Keratinocyte (primary cell): ENCODE results near the gene SLC22A31. TPM values are rescaled to one million over a fixed set of nuclear protein-coding genes. Genes with fewer than 3 reads are reported as not detected.

Experiments
- DNase-seq: peaks from one replicate; pipeline ENCODE4 v3.0.0-alpha.2; 2011; ENCODE audit warnings: low read depth, missing footprints, low spot score
- FAIRE-seq: peaks from 2 replicates; lab custom pipeline; 2011; peaks lifted over from hg19 to GRCh38; lab: Jason Lieb, UNC
- H2AFZ ChIP-seq: 2 replicates; pipeline ENCODE4 v1.6.0; 2012; ENCODE audit warnings: low read length, control low read depth, inconsistent platforms; ENCODE audit not compliant: control insufficient read depth
- H3K27ac ChIP-seq: 2 replicates; pipeline ENCODE4 v1.5.1; 2011; ENCODE audit warnings: low read length; ENCODE audit not compliant: control insufficient read depth, insufficient read depth
- H3K27me3 ChIP-seq: 3 replicates; pipeline ENCODE4 v1.6.0; 2011; ENCODE audit warnings: low read length; ENCODE audit not compliant: control insufficient read depth, insufficient read depth; ENCODE audit errors: extremely low read depth
- H3K36me3 ChIP-seq, 2 experiments: 2 replicates in 1 of 2; 3 replicates in 1 of 2; pipeline ENCODE4 v1.5.1; 2011; ENCODE audit warnings: low read length in 2 of 2, mild to moderate bottlenecking in 1 of 2; ENCODE audit not compliant: control insufficient read depth in 2 of 2, insufficient read depth in 2 of 2; ENCODE audit errors: extremely low read depth in 1 of 2
- H3K4me1 ChIP-seq: 3 replicates; pipeline ENCODE4 v1.5.1; 2011; ENCODE audit warnings: low read length; ENCODE audit not compliant: control insufficient read depth, insufficient read depth; ENCODE audit errors: extremely low read depth
- H3K4me2 ChIP-seq: 3 replicates; pipeline ENCODE4 v1.6.0; 2011; ENCODE audit warnings: low read depth, low read length; ENCODE audit not compliant: control insufficient read depth, insufficient read depth; ENCODE audit errors: extremely low read depth
- H3K4me3 ChIP-seq, 3 experiments: fragments of 200-600 bp in 1 of 3; sonication (generic) in 1 of 3; 2 replicates in 2 of 3; 3 replicates in 1 of 3; pipeline ENCODE4 v1.5.1; 2011 to 2016; ENCODE audit warnings: low read length in 3 of 3, mild to moderate bottlenecking in 3 of 3, control low read depth in 2 of 3, inconsistent platforms in 1 of 3, low read depth in 1 of 3, mixed read lengths in 1 of 3, mixed run types in 1 of 3, moderate library complexity in 1 of 3; ENCODE audit not compliant: control insufficient read depth in 2 of 3, insufficient read depth in 2 of 3; ENCODE audit errors: extremely low read depth in 1 of 3
- H3K79me2 ChIP-seq: 2 replicates; pipeline ENCODE4 v1.6.0; 2012; ENCODE audit warnings: low read length; ENCODE audit not compliant: control insufficient read depth, insufficient read depth
- H3K9ac ChIP-seq: 3 replicates; pipeline ENCODE4 v1.6.0; 2011; ENCODE audit warnings: low read length; ENCODE audit not compliant: control insufficient read depth, insufficient read depth; ENCODE audit errors: extremely low read depth
- H3K9me1 ChIP-seq: 3 replicates; pipeline ENCODE4 v1.6.0; 2011; ENCODE audit warnings: low read length; ENCODE audit not compliant: control insufficient read depth, insufficient read depth; ENCODE audit errors: extremely low read depth
- H3K9me3 ChIP-seq: 2 replicates; pipeline ENCODE4 v1.5.1; 2012; ENCODE audit warnings: low read depth, low read length; ENCODE audit not compliant: control insufficient read depth
- H4K20me1 ChIP-seq: 3 replicates; pipeline ENCODE4 v1.6.0; 2011; ENCODE audit warnings: low read length; ENCODE audit not compliant: control insufficient read depth, insufficient read depth; ENCODE audit errors: extremely low read depth
- EZH2 ChIP-seq: IDR thresholded peaks from one replicate; pipeline ENCODE4 v1.6.1; 2012; ENCODE audit warnings: inconsistent platforms, mild to moderate bottlenecking, low read length, moderate library complexity
- dilution Hi-C: fragments of 300-500 bp; cut with MboI; formaldehyde crosslinking; loops from one replicate; pipeline ENCODE4 v1.7.0; 2020; ENCODE audit warnings: low sequenced_read_pairs; ENCODE audit not compliant: extremely low pct_ligation_motif_present
- polyA plus RNA-seq, 5 experiments: library from polyadenylated mRNA; depleted of rRNA in 3 of 5; stranded (reverse) in 3 of 5; stranded (forward) in 1 of 5; unstranded in 1 of 5; fragments of >200 nt; gene quantifications; 1 replicate in 1 of 5; 2 replicates in 3 of 5; 3 replicates in 1 of 5; pipeline versions ENCODE4 v1.2.1 to v1.2.3, GENCODE V29; 2011 to 2012; ENCODE audit warnings: missing spikeins in 2 of 5, low read depth in 1 of 5, low replicate concordance in 1 of 5
- TF ChIP-seq, protein P1 (sequence below), 3 experiments: IDR thresholded peaks in 1 of 3; conservative IDR thresholded peaks in 1 of 3; optimal IDR thresholded peaks in 1 of 3; 2 replicates in 2 of 3; 3 replicates in 1 of 3; pipeline versions ENCODE3 to v1.5.1; 2011; ENCODE audit warnings: low read length in 3 of 3, mild to moderate bottlenecking in 3 of 3, moderate library complexity in 2 of 3, control low read depth in 1 of 3, inconsistent platforms in 1 of 3; ENCODE audit not compliant: insufficient read depth in 2 of 3; ENCODE audit errors: extremely low read depth in 1 of 3

The SLC22A31 gene
- polyA plus RNA-seq, 1 donor (not counting 4 experiments of a cell fraction or from before 2014, with no cell fraction given), result not detected

DNA sequence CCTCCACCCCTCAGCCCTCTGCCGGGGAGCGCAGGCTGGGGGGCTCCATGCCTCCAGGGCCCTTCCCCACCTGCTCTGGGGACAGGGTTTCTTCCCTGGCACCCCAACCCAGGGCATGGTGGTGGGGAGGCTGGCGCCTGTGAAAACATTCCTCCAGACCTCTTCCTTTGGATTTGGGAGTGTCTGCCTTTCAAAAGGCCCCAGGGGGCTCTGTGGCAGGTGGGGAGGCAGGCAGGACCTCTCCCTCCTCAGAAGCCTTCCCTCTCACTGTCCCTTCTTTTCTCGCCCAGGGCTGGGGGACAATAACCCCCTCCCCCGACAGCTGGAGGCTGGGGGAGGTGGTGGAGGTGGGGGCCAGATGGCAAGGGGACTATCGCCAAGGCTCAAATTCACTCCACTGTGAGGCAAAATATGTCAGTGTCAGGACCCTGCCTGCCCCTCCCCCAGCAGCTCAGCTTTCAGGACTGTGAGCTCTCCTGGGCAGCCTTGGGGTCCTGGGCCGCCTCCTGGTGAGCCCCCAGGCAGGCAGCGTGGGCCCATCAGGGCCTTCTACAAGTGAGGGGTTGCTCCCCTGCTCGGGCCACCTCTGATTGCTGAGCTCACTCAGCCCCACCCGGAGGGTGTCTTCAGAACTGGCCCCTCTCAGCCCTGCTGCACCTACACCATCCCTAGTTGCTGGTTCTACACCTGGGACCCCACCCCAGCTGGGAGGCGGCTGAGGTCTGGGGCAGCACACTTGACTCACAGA lies 27.0 kb downstream of the SLC22A31 start:
- DNase-seq (no peak), FAIRE-seq (no peak)
- Histone ChIP-seq H3K4me2 (no peak overlapping the region), H4K20me1 (peaks cover 2% of the 10 kb centered on the region), H2AFZ (no peak overlapping the region), H3K9me3 (no peaks in the 10 kb centered on the region), H3K36me3 (no peaks in the 10 kb centered on the region), H3K4me1 (peaks cover 3% of the 10 kb centered on the region), H3K9me1 (no peaks in the 10 kb centered on the region), H3K4me3 (no peak overlapping the region), H3K79me2 (no peaks in the 10 kb centered on the region), H3K27me3 (peaks cover 62% of the 10 kb centered on the region), H3K9ac (no peak overlapping the region), H3K27ac (no peak overlapping the region)
- TF ChIP-seq, protein P1, sequence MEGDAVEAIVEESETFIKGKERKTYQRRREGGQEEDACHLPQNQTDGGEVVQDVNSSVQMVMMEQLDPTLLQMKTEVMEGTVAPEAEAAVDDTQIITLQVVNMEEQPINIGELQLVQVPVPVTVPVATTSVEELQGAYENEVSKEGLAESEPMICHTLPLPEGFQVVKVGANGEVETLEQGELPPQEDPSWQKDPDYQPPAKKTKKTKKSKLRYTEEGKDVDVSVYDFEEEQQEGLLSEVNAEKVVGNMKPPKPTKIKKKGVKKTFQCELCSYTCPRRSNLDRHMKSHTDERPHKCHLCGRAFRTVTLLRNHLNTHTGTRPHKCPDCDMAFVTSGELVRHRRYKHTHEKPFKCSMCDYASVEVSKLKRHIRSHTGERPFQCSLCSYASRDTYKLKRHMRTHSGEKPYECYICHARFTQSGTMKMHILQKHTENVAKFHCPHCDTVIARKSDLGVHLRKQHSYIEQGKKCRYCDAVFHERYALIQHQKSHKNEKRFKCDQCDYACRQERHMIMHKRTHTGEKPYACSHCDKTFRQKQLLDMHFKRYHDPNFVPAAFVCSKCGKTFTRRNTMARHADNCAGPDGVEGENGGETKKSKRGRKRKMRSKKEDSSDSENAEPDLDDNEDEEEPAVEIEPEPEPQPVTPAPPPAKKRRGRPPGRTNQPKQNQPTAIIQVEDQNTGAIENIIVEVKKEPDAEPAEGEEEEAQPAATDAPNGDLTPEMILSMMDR (optimal IDR thresholded peaks at IDR 0.05 in 1 of 3, IDR thresholded peaks at IDR 0.05 in 1 of 3, conservative IDR thresholded peaks at IDR 0.05 in 1 of 3; ENCODE audit: extremely low read depth in 1 of 3, insufficient read depth in 2 of 3, low read length in 3 of 3), result no peak
- TF ChIP-seq EZH2, result no peak
- dilution Hi-C loops, result no loop called here

DNA sequence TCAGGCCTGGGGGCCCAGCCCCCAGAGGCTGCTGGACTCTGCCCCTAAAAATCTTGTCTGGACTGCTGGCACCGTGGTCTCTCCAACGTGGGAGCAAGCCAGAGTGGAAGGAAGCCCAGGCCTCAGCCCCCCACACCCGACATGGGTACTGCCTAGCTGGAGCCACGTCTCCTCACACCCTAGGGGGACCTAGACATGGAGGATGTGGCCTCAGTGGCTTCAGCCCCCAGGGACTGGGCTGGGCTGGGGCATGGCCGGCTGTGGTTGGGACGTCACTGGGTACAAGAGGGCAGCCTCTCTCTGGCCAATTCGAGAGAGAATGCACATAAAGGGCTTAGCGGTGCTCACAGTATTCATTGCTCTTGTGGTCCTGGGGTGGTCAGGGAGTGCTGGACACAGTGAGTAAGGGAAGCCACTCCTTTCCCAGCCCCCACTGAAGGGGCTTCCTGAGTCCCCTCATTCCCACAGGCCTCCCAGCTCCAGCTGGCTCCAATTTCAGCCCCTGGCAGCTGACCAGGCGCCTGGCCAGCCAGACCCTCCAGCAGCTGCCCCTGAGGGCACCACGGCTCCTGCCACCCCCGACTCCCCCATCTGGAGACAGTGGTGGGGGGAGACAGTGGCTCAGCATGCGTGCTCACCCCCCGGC lies 27.7 kb downstream of the SLC22A31 start:
- Histone ChIP-seq H3K4me2 (no peak overlapping the region), H4K20me1 (peaks cover 2% of the 10 kb centered on the region), H3K27me3 (peaks cover 62% of the 10 kb centered on the region), H3K9ac (no peak overlapping the region), H2AFZ (no peak overlapping the region), H3K36me3 (no peaks in the 10 kb centered on the region), H3K9me1 (no peaks in the 10 kb centered on the region), H3K27ac (no peak overlapping the region), H3K4me3 (no peak overlapping the region), H3K79me2 (no peaks in the 10 kb centered on the region), H3K9me3 (no peaks in the 10 kb centered on the region), H3K4me1 (peaks cover 3% of the 10 kb centered on the region)
- TF ChIP-seq, protein P1 (optimal IDR thresholded peaks at IDR 0.05 in 1 of 3, IDR thresholded peaks at IDR 0.05 in 1 of 3, conservative IDR thresholded peaks at IDR 0.05 in 1 of 3; ENCODE audit: extremely low read depth in 1 of 3, insufficient read depth in 2 of 3, low read length in 3 of 3), result no peak
- TF ChIP-seq EZH2, result no peak
- FAIRE-seq, result no peak
- DNase-seq, result no peak
- dilution Hi-C loops, result no loop called here
